HepG2 (cell line): ENCODE results near the gene COLGALT1. TPM values are rescaled to one million over a fixed set of nuclear protein-coding genes. Genes with fewer than 3 reads are reported as not detected.
A peak's percentile ranks its signal among the peaks of the same experiment; 100 is the strongest.

Source experiments
- ARID2 ChIP-seq: sonication (generic); formaldehyde crosslinking; IDR thresholded peaks from 2 replicates; pipeline ENCODE4 v1.8.1; 2022; ENCODE audit warnings: mild to moderate bottlenecking, missing genetic modification reagents, borderline replicate concordance
- ARNTL ChIP-seq: sonication (generic); formaldehyde crosslinking; IDR thresholded peaks from 2 replicates; pipeline ENCODE4 v1.4.0; 2020; ENCODE audit warnings: mild to moderate bottlenecking, missing genetic modification reagents
- ATRX ChIP-seq: sonication (generic); formaldehyde crosslinking; IDR thresholded peaks from 2 replicates; pipeline ENCODE4 v1.4.0; 2020; ENCODE audit warnings: missing genetic modification reagents, borderline replicate concordance
- BCL6 ChIP-seq: IDR thresholded peaks from 2 replicates; pipeline ENCODE4 v1.6.1; 2016; ENCODE audit warnings: missing genetic modification reagents, missing compliant biosample characterization
- BRCA1 ChIP-seq: sonication (generic); formaldehyde crosslinking; IDR thresholded peaks from 2 replicates; pipeline ENCODE4 v1.4.0; 2020; ENCODE audit warnings: missing genetic modification reagents
- CAMTA2 ChIP-seq: sonication (generic); formaldehyde crosslinking; IDR thresholded peaks from 2 replicates; pipeline ENCODE4 v1.4.0; 2020; ENCODE audit warnings: mild to moderate bottlenecking, missing genetic modification reagents, borderline replicate concordance
- CEBPG ChIP-seq: IDR thresholded peaks from 2 replicates; pipeline ENCODE4 v1.6.1; 2016
- DMAP1 ChIP-seq: IDR thresholded peaks from 2 replicates; pipeline ENCODE4 v1.6.1; 2016
- ETV5 ChIP-seq: IDR thresholded peaks from 2 replicates; pipeline ENCODE4 v1.6.1; 2018; ENCODE audit warnings: missing biosample characterization, missing genetic modification reagents, inconsistent platforms, borderline replicate concordance
- FOXA1 ChIP-seq, 2 experiments: fragments of 450-650 bp in 1 of 2; sonication (generic) in 1 of 2; formaldehyde crosslinking in 1 of 2; IDR thresholded peaks; 2 replicates each; pipeline versions ENCODE4 v1.4.0 to v1.6.1; 2016 to 2020; ENCODE audit warnings: missing genetic modification reagents in 1 of 2
- HDAC6 ChIP-seq: fragments of 200-600 bp; sonication (generic); IDR thresholded peaks from 2 replicates; pipeline ENCODE4 v1.7.0; 2017; ENCODE audit warnings: mild to moderate bottlenecking, antibody characterized with exemption, low read length, low read depth
- HOXA9 ChIP-seq: sonication (generic); formaldehyde crosslinking; IDR thresholded peaks from 2 replicates; pipeline ENCODE4 v1.8.1; 2022; ENCODE audit warnings: missing genetic modification reagents, mild to moderate bottlenecking, moderate library complexity, borderline replicate concordance
- MTA3 ChIP-seq: sonication (generic); formaldehyde crosslinking; IDR thresholded peaks from 2 replicates; pipeline ENCODE4 v1.4.0; 2020; ENCODE audit warnings: missing genetic modification reagents
- MYNN ChIP-seq: sonication (generic); formaldehyde crosslinking; IDR thresholded peaks from 2 replicates; pipeline ENCODE4 v1.4.0; 2020; ENCODE audit warnings: mild to moderate bottlenecking, low read depth, missing genetic modification reagents
- PITX1 ChIP-seq: sonication (generic); formaldehyde crosslinking; IDR thresholded peaks from 2 replicates; pipeline ENCODE4 v1.5.1; 2020; ENCODE audit warnings: mild to moderate bottlenecking, missing genetic modification reagents
- SMAD9 ChIP-seq: sonication (generic); formaldehyde crosslinking; IDR thresholded peaks from 2 replicates; pipeline ENCODE4 v1.5.1; 2020; ENCODE audit warnings: mild to moderate bottlenecking, missing genetic modification reagents
- TCF12 ChIP-seq, 2 experiments: fragments of 450-650 bp in 1 of 2; sonication (generic) in 1 of 2; formaldehyde crosslinking in 1 of 2; IDR thresholded peaks; 2 replicates each; pipeline versions ENCODE4 v1.6.1 to v1.8.0; 2017 to 2022; ENCODE audit warnings: antibody characterized with exemption in 1 of 2, mild to moderate bottlenecking in 1 of 2, missing genetic modification reagents in 1 of 2, moderate library complexity in 1 of 2
- XBP1 ChIP-seq: sonication (generic); formaldehyde crosslinking; IDR thresholded peaks from 2 replicates; pipeline ENCODE4 v1.5.0; 2020; ENCODE audit warnings: missing genetic modification reagents
- ZBTB20 ChIP-seq: sonication (generic); formaldehyde crosslinking; IDR thresholded peaks from 2 replicates; pipeline ENCODE4 v1.8.1; 2023; ENCODE audit warnings: missing genetic modification reagents, low read depth, mild to moderate bottlenecking, borderline replicate concordance
- ZNF335 ChIP-seq: sonication (generic); formaldehyde crosslinking; IDR thresholded peaks from 2 replicates; pipeline ENCODE4 v1.4.0; 2020; ENCODE audit warnings: missing genetic modification reagents
- ZNF350 ChIP-seq: sonication (generic); formaldehyde crosslinking; IDR thresholded peaks from 2 replicates; pipeline ENCODE4 v1.4.0; 2020; ENCODE audit warnings: mild to moderate bottlenecking, low read depth, missing genetic modification reagents, borderline replicate concordance
- ZNF382 ChIP-seq: sonication (generic); formaldehyde crosslinking; IDR thresholded peaks from 2 replicates; pipeline ENCODE4 v1.5.0; 2020; ENCODE audit warnings: missing genetic modification reagents, mild to moderate bottlenecking, borderline replicate concordance
- ZNF432 ChIP-seq: sonication (generic); formaldehyde crosslinking; IDR thresholded peaks from 2 replicates; pipeline ENCODE4 v1.5.0; 2020; ENCODE audit warnings: missing genetic modification reagents, mild to moderate bottlenecking, borderline replicate concordance
- ZNF460 ChIP-seq: sonication (generic); formaldehyde crosslinking; IDR thresholded peaks from 2 replicates; pipeline ENCODE4 v1.5.1; 2020; ENCODE audit warnings: missing genetic modification reagents, mild to moderate bottlenecking, borderline replicate concordance
- ZNF570 ChIP-seq: sonication (generic); formaldehyde crosslinking; IDR thresholded peaks from 2 replicates; pipeline ENCODE4 v1.4.0; 2020; ENCODE audit warnings: mild to moderate bottlenecking, missing genetic modification reagents, borderline replicate concordance
- ZNF572 ChIP-seq: sonication (generic); formaldehyde crosslinking; IDR thresholded peaks from 2 replicates; pipeline ENCODE4 v1.5.1; 2020; ENCODE audit warnings: mild to moderate bottlenecking, missing genetic modification reagents
- ZNF577 ChIP-seq: sonication (generic); formaldehyde crosslinking; IDR thresholded peaks from 2 replicates; pipeline ENCODE4 v1.4.0; 2020; ENCODE audit warnings: mild to moderate bottlenecking, low read depth, missing genetic modification reagents, borderline replicate concordance
- ZNF883 ChIP-seq: sonication (generic); formaldehyde crosslinking; IDR thresholded peaks from 2 replicates; pipeline ENCODE4 v1.5.1; 2020; ENCODE audit warnings: mild to moderate bottlenecking, missing genetic modification reagents; ENCODE audit errors: not compliant biosample characterization
- polyA plus RNA-seq, 8 experiments: library from polyadenylated mRNA; depleted of rRNA in 3 of 8; stranded (reverse) in 7 of 8; unstranded in 1 of 8; fragments of >200 nt; fragmentation: Illumina TruSeq in 4 of 8; extraction: Trizol in 4 of 8; gene quantifications; 2 replicates each; pipeline versions ENCODE4 v1.2.1 to v1.2.3, GENCODE V29; 2011 to 2016; ENCODE audit warnings: low read depth in 4 of 8, missing spikeins in 1 of 8, mixed read lengths in 1 of 8; ENCODE audit not compliant: insufficient read depth in 1 of 8
- total RNA-seq, 5 experiments: library from RNA; depleted of rRNA; stranded (reverse); fragments of >200 nt; fragmentation: Illumina TruSeq; extraction: Trizol; gene quantifications; 2 replicates each; pipeline ENCODE4 v1.2.3, GENCODE V29; 2016; ENCODE audit warnings: low read depth in 1 of 5
- TF ChIP-seq, protein P1 (sequence below): IDR thresholded peaks from 2 replicates; pipeline ENCODE4 v1.6.1; 2016; ENCODE audit warnings: low read depth, borderline replicate concordance
- TF ChIP-seq, protein P2 (sequence below): IDR thresholded peaks from 2 replicates; pipeline ENCODE4 v1.6.1; 2016; ENCODE audit warnings: mild to moderate bottlenecking, missing biosample characterization, missing genetic modification reagents

Gene COLGALT1
- total and polyA plus RNA-seq, 2 of the 13 experiments (the other 11 are each of a cell fraction or from before 2014, with no cell fraction given): 58.0 to 211 TPM

GRCh38 chr19:17605761-17606589 is 50.5 kb downstream of the COLGALT1 start (continued):
- TF ChIP-seq, protein P1, sequence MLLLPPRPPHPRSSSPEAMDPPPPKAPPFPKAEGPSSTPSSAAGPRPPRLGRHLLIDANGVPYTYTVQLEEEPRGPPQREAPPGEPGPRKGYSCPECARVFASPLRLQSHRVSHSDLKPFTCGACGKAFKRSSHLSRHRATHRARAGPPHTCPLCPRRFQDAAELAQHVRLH (CRISPR knock-in tag): peak; percentile 96; the same call in 1 of the 2 replicates
- TF ChIP-seq CEBPG (peak; percentile 36), ZNF883 (CRISPR knock-in tag) (peak; percentile 100), ZNF460 (CRISPR knock-in tag) (no peak; the same call in 1 of the 2 replicates), CAMTA2 (CRISPR knock-in tag) (peak; percentile 94; the same call in 1 of the 2 replicates), FOXA1 (IDR thresholded peaks at IDR 0.05) (no peak), FOXA1 (CRISPR knock-in tag; IDR thresholded peaks at IDR 0.05) (no peak; the same call in 1 of the 2 replicates), HOXA9 (CRISPR knock-in tag) (peak; percentile 97), ETV5 (CRISPR knock-in tag) (peak; percentile 60), ZNF350 (CRISPR knock-in tag) (peak; percentile 56; the same call in 1 of the 2 replicates), ARID2 (peak; percentile 90; the same call in 1 of the 2 replicates), ZNF432 (peak; percentile 76; the same call in 1 of the 2 replicates), MTA3 (CRISPR knock-in tag) (no peak), DMAP1 (CRISPR knock-in tag) (peak; percentile 94), TCF12 (IDR thresholded peaks at IDR 0.05) (no peak), TCF12 (CRISPR knock-in tag; IDR thresholded peaks at IDR 0.05) (no peak; the same call in 1 of the 2 replicates), ARNTL (peak; percentile 93), ATRX (CRISPR knock-in tag) (no peak), XBP1 (peak; percentile 79; the same call in 1 of the 2 replicates), ZNF335 (CRISPR knock-in tag) (0 out of 2 replicates have a peak, but pooled peaks have one; percentile 33), HDAC6 (no peak), SMAD9 (CRISPR knock-in tag) (peak; percentile 97), ZNF577 (CRISPR knock-in tag) (peak; percentile 97), MYNN (CRISPR knock-in tag) (peak; percentile 78; the same call in 1 of the 2 replicates), ZNF572 (CRISPR knock-in tag) (no peak), PITX1 (CRISPR knock-in tag) (peak; percentile 22; the same call in 1 of the 2 replicates), ZNF382 (no peak), BCL6 (0 out of 2 replicates have a peak, but pooled peaks have one; percentile 36), BRCA1 (peak; percentile 85), ZNF570 (peak; percentile 95; the same call in 1 of the 2 replicates), ZBTB20 (CRISPR knock-in tag) (no peak; the same call in none of the 2 replicates)
- TF ChIP-seq, protein P2, sequence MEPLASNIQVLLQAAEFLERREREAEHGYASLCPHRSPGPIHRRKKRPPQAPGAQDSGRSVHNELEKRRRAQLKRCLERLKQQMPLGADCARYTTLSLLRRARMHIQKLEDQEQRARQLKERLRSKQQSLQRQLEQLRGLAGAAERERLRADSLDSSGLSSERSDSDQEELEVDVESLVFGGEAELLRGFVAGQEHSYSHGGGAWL (CRISPR knock-in tag): peak; percentile 100
